HL-60 (cell line): ENCODE measurements around the gene FRMD8.
"Not testable (repeated sequence)": the region's sequence is repeated elsewhere in the genome, so short reads cannot be mapped to it uniquely, and the experiment has no call there.

ENCODE experiments used
- DNase-seq, 2 experiments: peaks; one replicate each; pipeline ENCODE4 v3.0.0-alpha.2; 2010 to 2020; ENCODE audit warnings: low read depth in 1 of 2, low spot score in 1 of 2
- H3K27ac ChIP-seq: fragments of 250-450 bp; sonication (Bioruptor Pico); replicated peaks from 2 replicates; pipeline ENCODE4 v1.5.1; 2020; ENCODE audit warnings: mild to moderate bottlenecking, moderate library complexity
- H3K27me3 ChIP-seq: fragments of 250-450 bp; sonication (Bioruptor Pico); 2 replicates; pipeline ENCODE4 v1.5.1; 2021; ENCODE audit warnings: mild to moderate bottlenecking, moderate library complexity; ENCODE audit not compliant: insufficient read depth, poor library complexity, severe bottlenecking
- H3K4me3 ChIP-seq: replicated peaks from 2 replicates; pipeline ENCODE4 v1.5.1; 2011; ENCODE audit warnings: mild to moderate bottlenecking, control low read depth, low read length; ENCODE audit not compliant: insufficient read depth
- GABPA ChIP-seq: IDR thresholded peaks from 2 replicates; pipeline ENCODE4 v1.6.1; 2012; ENCODE audit warnings: low read depth
- POLR2AphosphoS5 ChIP-seq: IDR thresholded peaks from 2 replicates; pipeline ENCODE4 v1.6.1; 2012; ENCODE audit warnings: low read depth
- SPI1 ChIP-seq: IDR thresholded peaks from 2 replicates; pipeline ENCODE4 v1.6.1; 2012; ENCODE audit warnings: low read depth, mild to moderate bottlenecking, borderline replicate concordance
- TF ChIP-seq, protein P1 (sequence below): IDR thresholded peaks from one replicate; pipeline ENCODE4 v1.5.1; 2011; ENCODE audit warnings: low read length, control low read depth, inconsistent platforms; ENCODE audit not compliant: insufficient read depth
- TF ChIP-seq, protein P2 (sequence below): IDR thresholded peaks from 2 replicates; pipeline ENCODE4 v1.6.1; 2012; ENCODE audit warnings: low read depth; ENCODE audit not compliant: insufficient replicate concordance

Gene FRMD8

DNA sequence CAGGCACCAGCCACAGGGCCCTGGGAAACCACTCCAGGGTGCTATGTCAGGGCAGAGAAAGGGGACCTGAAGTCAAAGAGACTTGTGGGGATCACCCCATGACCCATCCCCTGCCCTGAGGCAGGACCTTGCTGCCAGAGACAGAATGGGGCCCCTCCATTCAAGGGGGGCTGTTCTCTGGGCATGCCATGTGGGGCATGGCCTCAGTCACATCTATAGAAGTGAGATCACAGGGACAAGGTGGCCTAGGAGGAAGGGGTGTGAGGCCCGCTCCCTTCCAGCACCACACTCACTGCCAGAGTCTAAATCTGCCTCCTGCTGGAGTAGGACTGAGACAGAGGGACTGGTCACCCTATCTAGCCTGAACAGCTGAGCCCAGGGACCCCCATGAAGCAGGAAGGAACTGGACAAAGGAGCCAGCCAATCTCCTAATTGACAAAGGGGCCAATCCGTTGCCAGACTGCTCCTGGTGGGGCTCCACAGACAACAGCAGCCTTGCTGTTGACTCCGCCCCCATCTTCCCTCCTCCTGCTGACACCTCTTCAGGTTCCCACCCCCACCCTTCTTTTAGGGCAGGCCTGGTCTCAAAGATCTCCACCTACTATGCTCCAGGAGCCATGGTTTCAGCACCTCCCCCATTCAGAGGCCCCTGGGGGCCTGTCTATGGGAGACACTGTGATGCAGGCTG, 62.1 kb downstream of the FRMD8 start:
- Histone ChIP-seq H3K27me3 (no peaks in the 10 kb centered on the region), H3K27ac (no peak overlapping the region), H3K4me3 (no peak overlapping the region)
- no peak for DNase-seq
- TF ChIP-seq, protein P1, sequence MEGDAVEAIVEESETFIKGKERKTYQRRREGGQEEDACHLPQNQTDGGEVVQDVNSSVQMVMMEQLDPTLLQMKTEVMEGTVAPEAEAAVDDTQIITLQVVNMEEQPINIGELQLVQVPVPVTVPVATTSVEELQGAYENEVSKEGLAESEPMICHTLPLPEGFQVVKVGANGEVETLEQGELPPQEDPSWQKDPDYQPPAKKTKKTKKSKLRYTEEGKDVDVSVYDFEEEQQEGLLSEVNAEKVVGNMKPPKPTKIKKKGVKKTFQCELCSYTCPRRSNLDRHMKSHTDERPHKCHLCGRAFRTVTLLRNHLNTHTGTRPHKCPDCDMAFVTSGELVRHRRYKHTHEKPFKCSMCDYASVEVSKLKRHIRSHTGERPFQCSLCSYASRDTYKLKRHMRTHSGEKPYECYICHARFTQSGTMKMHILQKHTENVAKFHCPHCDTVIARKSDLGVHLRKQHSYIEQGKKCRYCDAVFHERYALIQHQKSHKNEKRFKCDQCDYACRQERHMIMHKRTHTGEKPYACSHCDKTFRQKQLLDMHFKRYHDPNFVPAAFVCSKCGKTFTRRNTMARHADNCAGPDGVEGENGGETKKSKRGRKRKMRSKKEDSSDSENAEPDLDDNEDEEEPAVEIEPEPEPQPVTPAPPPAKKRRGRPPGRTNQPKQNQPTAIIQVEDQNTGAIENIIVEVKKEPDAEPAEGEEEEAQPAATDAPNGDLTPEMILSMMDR = no peak
- TF ChIP-seq POLR2AphosphoS5 (no peak), GABPA (no peak), SPI1 (no peak)
- TF ChIP-seq, protein P2, sequence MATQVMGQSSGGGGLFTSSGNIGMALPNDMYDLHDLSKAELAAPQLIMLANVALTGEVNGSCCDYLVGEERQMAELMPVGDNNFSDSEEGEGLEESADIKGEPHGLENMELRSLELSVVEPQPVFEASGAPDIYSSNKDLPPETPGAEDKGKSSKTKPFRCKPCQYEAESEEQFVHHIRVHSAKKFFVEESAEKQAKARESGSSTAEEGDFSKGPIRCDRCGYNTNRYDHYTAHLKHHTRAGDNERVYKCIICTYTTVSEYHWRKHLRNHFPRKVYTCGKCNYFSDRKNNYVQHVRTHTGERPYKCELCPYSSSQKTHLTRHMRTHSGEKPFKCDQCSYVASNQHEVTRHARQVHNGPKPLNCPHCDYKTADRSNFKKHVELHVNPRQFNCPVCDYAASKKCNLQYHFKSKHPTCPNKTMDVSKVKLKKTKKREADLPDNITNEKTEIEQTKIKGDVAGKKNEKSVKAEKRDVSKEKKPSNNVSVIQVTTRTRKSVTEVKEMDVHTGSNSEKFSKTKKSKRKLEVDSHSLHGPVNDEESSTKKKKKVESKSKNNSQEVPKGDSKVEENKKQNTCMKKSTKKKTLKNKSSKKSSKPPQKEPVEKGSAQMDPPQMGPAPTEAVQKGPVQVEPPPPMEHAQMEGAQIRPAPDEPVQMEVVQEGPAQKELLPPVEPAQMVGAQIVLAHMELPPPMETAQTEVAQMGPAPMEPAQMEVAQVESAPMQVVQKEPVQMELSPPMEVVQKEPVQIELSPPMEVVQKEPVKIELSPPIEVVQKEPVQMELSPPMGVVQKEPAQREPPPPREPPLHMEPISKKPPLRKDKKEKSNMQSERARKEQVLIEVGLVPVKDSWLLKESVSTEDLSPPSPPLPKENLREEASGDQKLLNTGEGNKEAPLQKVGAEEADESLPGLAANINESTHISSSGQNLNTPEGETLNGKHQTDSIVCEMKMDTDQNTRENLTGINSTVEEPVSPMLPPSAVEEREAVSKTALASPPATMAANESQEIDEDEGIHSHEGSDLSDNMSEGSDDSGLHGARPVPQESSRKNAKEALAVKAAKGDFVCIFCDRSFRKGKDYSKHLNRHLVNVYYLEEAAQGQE = no peak

DNA sequence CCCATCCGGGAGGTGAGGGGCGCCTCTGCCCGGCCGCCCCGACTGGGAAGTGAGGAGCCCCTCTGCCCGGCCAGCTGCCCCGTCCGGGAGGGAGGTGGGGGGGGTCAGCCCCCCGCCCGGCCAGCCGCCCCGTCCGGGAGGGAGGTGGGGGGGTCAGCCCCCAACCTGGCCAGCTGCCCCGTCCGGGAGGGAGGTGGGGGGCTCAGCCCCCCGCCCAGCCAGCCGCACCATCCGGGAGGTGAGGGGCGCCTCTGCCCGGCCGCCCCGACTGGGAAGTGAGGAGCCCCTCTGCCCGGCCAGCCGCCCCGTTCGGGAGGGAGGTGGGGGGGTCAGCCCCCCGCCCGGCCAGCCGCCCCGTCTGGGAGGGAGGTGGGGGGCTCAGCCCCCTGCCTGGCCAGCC, 64.9 kb downstream of the FRMD8 start:
- not testable (repeated sequence) for H3K27me3 ChIP-seq, DNase-seq, H3K27ac ChIP-seq, H3K4me3 ChIP-seq

DNA sequence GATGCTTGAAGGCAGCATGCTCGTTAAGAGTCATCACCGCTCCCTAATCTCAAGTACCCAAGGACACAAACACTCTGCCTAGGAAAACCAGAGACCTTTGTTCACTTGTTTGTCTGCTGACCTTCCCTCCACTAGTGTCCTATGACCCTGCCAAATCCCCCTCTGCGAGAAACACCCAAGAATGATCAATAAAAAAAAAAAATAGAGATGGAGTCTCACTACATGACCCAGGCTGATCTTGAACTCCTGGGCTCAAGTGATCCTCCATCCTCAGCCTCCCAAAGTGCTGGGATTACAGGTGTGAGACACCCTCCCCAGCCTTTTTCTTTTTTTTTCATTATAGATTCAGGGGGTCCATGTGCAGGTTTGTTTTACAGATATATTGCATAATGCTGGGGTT, 65.8 kb downstream of the FRMD8 start:
- not testable (repeated sequence) for H3K4me3 ChIP-seq, H3K27ac ChIP-seq, DNase-seq, H3K27me3 ChIP-seq

DNA sequence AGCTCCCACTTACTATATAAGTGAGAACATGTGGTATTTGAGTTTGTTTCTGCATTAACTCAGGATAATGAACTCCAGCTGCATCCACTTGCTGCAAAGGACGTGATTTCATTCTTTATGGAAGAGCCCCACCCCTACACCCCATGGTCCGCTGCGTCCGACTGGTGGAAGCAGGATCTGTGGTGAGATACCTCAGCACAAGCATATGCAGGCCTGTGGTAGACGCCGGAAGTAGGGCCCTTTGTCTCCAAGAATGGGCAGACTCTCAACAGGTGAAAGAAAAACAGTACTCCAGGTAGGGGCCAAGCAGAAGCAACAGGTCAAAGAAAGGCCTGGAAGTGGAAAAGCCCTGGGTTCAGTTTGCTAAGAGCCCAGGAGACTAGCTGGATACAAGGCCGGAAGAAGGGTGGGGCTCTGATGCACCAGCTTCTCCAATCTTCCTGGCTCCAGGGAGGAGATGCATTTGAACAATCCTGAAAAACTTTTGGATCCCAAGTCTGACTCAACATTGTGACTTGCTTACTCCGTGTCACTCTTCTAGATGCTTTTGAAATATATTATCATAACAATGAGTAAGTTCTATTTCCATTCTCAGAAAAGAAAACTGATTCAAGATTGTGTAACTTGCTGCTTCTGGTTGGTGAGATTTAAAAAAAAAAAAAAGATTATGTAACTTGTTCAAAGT, 66.5 kb downstream of the FRMD8 start:
- Histone ChIP-seq H3K4me3 (no peak overlapping the region), H3K27me3 (no peaks in the 10 kb centered on the region), H3K27ac (no peak overlapping the region)
- TF ChIP-seq, protein P2 = no peak
- TF ChIP-seq POLR2AphosphoS5 (no peak), SPI1 (no peak), GABPA (no peak)
- TF ChIP-seq, protein P1 = no peak
- no peak for DNase-seq

DNA sequence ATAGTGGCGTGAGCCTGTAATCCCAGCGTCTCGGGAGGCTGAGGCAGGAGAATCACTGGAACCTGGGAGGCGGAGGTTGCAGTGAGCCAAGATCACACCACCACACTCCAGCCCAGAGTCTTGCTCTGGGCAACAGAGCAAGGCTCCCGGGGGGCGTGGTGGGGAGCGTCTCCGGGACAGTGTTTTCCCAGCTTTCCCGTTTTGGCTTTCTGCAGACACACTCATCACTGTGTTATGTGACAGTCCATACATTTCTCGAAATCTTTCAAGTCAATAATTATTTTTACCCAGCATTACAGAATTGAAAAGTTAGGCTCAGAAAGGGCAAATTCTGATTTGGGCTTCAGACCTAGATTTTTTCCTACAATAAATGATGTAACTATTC, 67.9 kb downstream of the FRMD8 start:
- Histone ChIP-seq H3K4me3 (peak overlapping the region; percentile 48; the same call in 1 of the 2 replicates), H3K27me3 (no peaks in the 10 kb centered on the region), H3K27ac (no peak overlapping the region)
- TF ChIP-seq POLR2AphosphoS5 (no peak), SPI1 (no peak), GABPA (no peak)
- TF ChIP-seq, protein P2 = no peak
- TF ChIP-seq, protein P1 = no peak
- DNase-seq = no peak
